Measurements from ENCODE around the gene RTN4.
A peak's percentile ranks its signal among the peaks of the same experiment; 100 is the strongest.

RTN4 gene

DNA sequence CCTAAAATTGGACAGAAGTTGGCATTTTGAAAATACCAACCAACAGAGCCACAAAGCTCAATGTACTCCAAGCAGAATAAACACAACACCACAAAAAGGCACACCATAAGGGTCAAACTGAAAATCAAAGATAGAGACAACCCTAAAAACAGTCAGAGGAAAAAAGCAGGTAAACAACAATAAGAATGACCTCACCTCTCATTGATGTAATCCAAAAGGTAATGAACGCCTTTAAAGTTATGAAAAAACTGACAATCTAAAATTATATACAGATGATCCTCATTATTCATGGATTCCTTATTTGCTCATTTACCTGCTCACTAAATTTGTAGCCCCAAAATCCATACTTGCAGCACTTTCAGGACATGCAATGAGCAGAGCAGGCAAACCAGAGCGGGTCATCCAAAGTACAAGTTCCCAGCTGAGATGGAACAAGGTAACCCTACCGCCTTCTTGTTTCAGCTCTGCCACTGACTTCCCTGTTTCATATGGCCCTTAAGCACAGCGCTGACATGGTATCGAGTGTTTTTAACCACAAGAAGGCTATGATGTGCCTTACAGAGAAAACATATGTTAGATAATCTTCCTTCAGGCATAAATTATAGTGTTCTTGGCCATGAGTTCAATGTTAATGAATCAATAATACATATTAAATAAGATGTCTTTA lies 17.0 kb downstream of the RTN4 start:
- peak; percentile 86 for DNase-seq

DNA sequence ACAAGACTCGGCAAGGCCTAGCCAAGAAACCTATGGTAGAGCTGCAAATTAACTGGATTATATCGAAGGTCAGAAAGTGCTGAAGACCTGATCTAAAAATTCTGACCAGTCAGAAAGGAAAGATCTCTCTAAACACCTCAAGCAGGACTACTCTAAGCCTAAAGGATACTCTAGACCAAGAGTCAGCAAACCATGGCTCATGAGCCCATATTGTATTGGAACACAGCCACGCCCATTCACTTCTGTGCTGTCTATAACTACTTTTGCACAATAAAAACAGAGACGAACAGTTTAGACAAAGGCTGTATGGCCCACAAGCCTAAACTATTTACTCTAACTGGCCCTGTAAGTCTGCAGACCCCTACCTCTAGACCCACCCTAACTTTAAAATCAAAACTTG lies 18.7 kb downstream of the RTN4 start:
- no peak for DNase-seq

DNA sequence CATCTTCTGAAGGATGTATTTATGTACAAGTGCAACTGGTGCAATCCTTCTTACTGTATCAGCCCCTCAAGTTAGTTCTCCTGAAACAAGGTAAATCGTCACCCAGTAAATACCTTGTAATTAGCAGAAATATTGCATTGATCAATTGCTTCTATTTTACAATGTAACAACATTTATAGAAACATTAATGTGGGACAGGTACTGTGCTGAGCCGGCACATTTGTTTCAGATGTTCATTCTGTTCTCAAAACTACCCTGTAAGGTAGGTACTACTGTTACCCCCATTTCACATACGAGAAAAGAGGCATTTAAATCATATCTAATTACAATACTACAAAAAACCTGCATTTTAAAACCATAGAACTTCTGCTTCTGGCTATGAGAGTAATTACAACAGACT lies 19.5 kb downstream of the RTN4 start:
- no peak for DNase-seq

DNA sequence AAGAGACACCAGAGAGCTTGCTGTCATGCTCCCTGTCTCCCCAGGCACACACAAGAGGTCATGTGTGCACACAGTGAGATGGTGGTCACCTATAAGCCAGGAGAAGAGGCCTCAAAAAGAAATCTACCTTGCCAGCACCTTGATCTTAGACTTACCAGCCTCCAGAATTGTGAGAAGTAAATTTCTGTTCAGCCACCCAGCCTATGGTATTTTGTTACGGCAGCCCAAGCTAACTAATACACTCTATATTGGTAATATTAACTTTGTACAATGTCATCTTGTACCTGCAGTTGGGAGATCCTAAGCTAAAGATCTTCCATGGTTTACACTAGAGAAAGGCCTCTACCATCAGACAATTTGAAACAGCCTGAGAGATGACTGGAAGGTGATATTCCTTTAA lies 21.2 kb downstream of the RTN4 start:
- no peak for DNase-seq

DNA sequence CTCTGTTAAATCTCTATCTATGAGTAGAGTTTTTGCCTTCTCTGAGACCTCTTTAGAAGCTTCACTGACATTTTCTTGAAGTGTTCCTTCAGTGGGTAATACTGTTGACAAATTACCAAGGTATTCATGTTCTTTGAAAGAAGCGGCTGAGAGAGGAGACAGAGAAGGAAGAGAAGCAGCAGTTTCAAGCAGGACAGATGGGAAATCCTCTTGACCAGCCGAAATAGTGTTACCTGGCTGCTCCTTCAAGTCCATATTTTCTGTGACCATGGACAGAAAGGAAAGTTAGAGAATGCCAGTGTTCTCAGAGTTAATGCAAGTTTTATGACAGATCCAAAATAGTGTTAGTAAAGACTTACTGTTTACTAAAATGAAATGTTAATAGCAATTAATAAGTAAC lies 23.0 kb downstream of the RTN4 start:
- DNase-seq = no peak

DNA sequence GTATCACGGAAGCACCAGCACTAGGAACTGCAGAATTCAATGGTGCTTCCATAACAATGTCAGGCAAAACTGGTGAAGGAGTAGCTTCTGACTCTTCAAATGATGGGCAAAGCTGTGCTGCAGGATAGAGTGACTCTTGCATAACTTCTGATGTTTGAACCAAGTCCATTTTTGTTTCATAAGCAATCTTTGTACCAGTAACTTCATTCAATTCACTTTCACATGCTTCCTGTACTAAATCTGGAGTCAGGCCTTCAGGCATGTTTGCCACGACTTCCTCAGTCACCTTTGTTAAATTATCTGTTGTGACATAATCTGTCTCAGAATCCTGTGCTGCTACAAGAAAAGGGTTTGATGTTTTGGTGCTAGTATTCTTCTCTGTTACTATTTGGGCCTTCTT lies 24.0 kb downstream of the RTN4 start:
- DNase-seq = peak; percentile 49

DNA sequence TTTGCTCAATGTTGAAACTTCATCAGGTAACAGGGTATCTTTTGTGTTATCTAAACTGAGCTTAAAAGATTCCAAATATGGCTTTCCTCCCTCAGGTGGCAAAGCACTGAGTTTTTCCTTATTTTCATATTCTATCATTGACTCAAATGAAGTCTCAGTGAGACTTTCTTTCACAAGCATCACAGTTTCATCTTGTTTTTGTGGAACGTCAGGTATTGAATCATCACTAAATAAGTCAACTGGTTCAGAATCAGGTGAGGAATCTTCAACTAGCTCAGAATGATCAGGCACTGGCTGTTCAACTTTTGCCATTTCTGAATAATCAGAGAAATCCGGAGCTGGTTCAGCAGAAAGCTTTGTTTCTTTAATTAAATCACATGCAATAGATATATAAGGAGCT lies 24.6 kb downstream of the RTN4 start:
- no peak for DNase-seq

DNA sequence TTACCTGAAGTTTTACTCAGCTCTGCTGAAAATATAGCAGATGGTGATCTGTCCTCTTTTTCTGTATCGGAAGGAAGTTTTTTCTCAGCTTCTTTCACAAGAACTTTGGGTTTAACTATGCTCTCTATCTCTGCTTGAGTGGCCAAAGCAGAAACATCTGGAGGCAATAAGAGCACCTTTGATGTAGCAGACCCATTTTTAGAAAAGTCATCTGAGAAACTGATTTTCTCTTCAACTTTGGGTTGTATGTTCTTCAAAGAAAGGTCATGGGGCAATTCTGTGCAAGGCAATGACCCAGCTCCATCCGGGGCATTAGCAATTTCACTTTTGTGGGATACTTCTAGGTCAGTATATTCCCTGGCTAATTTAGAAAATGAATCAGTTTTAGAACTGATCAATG lies 25.2 kb downstream of the RTN4 start:
- no peak for DNase-seq

DNA sequence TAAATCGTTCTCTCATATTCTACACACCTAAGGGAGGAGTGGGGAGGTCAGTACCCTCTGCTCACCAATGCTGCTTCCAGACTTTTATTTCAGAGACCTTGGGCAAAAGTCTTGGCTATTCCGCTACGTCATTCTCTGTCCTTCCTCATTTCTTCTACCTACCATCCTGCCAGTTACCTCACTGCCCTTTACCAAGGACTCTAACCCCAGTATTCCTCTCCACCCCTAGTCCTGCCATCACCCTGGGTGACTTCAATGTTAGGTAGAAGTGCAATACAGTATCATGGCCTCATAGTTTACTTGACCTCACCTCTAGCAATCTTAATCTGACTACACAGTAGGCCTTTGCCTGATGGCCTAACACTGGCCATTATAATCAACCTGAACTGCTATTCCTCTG lies 27.8 kb downstream of the RTN4 start:
- DNase-seq = no peak

DNA sequence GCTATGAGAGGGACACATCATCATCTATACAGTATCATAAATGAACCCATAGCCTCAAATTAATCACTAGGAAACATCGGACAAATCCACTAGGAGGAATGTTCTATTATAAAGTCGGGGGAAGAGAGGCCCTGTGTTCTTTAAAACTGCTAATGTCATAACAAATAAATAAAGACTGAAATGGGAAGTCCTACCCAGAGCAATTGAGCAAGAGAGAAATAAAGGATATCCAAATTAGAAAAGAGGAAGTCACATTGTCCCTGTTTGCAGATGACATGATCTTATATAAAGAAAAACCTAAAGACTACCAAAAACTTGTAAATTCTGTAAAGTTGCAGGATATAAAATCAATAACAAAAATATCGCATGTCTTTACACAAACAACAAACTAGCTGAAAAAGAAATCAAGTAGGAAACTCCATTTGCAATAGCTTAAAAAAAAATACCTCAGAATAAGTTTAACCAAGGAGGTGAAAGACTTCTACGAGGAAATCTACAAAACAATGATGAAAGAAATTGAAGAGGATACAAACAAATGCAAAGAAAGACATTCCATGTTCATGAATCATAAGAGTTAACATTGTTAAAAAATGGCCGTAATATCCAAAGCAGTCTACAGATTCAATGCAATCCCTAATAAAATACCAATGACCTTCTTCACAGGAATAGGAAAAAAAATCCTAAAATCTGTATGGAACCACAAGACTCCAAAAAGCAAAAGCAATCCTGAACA lies 30.6 kb downstream of the RTN4 start:
- peak; percentile 82 for DNase-seq

DNA sequence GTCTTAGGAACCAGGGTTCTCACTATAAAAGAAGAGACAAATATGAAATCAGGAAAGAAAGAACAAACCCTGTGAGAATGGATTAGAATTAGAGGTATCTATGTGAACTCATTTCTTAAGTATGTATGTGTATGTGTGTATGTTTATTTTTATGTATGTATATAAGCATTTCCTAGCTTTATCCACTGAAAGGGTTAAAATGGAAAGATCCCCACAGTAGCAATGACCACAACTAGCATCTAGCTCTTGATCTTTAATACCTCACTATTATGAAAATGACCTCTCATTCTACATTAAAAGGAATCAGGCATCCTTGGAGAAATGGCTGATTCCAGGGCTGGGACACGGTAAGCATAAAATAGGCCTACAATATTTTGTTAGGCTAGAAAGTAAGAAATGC lies 31.6 kb downstream of the RTN4 start:
- no peak for DNase-seq

DNA sequence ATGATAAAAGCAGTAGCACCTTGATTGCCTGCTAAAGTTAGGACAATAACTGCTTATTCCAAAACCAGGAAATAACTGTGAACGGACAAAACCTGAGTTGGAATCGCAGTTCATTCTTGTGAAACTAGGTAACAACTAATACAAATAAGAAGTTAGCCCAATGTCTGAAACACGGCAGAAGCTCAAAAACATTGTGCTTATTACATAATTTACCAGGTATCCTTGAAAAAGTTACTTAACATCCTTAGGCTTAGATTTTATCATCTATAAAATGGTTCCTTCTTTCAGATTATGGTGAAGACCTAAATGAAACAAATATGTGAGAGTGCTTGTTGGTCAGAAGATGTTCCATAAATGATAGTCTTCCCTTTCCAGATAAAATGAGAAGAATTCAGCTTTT lies 32.4 kb downstream of the RTN4 start:
- DNase-seq = peak; percentile 51

DNA sequence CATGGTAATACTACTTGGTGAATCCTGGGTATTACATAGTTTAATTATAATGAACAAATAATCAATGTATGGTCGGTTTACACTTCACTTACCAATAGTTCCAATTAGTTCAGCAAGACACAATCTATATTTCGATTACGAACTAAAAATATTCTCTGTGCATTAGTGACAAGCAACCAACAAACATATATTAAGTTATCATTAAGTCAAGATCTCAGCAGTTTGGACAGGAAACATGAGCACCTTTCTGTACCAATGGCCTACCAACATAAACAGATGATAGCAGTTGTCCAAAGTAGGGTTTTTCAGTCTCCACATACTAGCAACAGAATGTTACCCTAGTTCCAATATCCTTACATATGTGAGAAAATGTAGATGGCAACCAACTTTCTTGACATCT lies 32.8 kb downstream of the RTN4 start:
- no peak for DNase-seq

DNA sequence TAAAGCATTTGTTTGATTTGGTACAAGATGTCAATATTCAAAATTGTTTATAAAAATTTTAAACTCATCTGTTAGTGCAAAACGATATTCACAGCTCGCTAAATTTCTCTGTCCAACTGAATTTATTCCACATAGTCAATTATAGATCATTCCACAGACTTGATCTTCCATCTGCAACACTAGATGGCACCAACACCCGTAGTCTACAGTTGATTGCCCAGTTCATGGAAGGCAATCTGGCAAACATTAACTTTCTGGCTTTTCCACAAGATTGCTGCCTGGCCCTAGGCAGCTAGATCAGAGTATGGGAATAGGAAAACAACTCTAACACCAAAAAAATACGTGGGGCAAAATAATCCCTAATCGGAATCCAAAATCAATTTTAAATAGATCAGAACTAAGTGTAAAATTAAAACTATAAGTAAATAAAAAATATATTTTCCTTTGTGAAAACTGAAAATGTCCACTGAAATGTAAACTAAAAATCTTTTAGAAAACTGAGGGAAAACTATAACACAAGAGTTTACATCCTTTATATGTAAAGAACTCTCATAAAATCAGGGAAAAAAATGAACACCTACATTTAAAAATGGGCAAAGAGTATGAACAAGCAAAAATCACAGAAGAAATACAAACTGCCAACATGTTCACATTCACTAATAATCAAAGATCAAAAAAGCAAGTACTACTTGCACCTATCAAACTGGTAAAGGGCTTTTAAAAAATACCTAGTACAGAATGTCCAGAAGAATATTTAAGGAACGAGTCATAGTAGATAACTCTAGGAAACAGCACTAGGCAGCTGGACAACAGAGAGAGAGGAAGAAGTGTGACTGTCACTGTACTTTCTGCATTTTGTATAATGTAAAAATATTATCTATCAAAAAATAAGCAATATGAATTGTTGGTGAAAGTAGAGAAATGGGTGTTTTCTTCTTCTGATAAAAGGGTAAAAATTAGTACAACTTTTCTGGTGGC lies 35.0 kb downstream of the RTN4 start:
- peak; percentile 80 for DNase-seq

DNA sequence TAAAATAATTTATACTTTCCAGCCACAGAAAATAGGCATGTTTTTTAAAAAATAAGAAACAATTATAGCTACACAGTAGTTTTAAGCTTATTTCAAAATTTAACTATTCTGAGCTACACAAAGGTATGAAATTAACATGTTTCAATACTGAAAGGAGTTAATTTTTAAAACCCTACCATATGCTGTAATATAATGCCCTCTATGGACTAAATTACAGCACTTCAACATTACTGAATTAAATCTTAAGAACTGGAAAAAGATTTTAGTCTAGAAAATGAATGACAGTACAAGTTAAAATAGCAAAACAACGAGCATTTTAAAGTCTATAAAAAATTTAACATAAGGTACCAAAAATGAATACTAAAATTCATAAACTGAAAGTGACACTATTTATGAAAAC lies 36.3 kb downstream of the RTN4 start:
- DNase-seq = peak; percentile 58

DNA sequence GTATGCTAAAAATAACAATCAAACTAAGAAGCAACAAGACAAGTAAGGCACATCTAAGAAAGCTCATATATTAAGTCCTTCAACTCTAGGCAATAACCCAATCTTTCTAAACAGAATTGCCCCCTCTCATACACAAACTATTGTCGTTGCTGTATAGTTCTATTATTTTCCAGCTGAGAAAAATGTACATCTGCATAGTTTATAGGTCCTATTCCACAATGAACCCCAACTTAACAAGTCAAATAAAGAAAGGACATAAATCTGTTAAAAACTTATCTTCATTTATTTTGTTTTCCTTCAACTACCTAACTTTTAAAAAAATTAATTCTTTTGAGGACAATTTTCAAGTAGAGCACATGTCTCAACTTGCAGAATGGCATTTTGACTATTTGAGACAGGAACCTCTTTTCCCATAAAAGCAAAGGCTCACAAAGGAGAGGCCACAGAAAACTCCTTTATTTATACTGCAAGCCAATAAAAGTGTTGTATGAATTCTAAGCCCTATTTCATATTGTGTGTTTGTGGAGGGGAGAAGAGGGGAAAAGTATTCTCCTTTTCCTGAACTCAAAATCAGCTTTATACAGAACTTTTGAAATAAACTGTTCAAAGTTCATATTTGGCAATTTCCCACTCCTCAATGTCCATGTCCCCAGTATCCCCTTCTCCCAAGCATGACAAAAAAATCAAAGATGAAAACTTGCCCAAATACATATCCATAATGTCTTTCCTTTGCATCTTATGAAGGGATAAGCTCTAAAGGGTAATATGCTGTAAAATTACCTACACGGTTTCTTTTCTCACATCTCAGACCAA lies 37.4 kb downstream of the RTN4 start:
- DNase-seq = no peak

DNA sequence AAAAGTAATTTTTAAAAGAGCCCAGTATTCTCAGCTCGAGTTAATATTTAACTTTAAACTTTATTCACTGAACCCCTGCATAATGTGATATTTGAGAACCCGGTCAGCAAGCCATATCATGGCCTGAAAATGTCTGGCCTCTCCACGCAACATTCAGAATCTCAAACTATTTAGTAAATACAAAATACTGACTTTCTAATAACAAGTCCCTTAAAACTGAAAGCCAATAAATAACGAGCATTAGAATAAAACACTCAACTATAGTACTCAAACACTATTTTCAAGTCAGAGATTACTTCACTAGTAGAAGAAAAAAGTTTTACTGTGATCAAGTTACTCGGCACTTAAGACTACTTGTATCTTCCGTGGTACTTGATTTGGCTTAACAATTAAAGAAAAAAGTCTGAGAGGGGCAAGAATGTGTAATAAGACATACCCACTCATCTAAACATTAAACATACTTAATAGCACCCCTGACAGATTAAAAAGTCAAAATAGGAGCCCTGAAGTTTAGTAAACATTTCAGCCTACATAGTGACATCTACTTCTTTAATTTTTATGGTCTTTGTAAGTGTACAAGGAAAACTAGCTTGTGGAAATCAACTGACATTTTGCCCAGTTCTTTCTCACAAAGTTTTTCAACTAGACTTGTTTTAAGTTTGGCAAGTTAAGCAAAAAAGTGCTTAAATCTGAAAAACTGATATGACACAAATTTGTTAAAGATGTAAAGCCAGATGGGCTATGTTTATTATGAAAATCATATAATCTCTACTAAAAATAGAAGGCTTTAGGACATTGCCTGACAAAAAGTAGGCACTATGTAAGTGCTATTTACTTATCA lies 38.2 kb downstream of the RTN4 start:
- no peak for DNase-seq

DNA sequence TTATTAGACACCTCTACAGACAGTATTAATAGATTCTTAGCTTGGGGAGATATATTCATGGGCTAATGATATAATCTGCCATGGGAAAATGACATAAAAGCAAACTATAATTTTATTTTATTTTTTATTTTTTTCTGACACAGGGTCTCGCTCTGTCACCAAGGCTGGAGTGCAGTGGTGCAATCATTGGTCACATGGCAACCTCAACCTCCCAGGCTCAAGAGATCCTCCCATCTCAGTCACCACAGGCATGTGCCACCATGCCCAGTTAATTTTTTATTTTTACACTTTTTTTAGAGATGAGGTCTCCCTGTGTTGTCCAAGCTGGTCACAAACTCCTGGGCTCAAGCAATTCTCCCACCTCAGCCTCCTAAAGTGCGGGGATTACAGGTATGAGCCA lies 39.3 kb downstream of the RTN4 start:
- peak; percentile 68 for DNase-seq

DNA sequence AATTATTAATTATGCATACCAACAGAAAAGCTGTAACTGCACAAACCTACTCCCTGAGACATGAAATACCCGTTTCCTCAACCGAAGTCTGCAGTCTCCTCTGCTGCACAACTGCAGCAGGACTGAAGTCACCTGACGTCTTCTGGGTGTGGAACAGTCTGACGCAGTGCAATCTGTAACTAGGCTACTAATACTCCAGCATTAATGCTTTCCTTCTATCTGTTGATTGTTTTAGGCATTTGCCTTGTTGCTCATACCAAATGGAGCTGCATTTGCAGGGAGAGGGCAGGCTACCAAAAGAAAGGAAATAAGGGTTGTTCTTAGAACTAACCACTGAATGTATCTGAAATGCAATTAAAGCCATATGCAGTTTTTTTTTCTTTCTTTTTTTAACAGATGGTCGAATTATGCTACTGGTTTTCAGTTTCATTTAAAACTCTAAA lies 40.1 kb downstream of the RTN4 start:
- DNase-seq = peak; percentile 84

DNA sequence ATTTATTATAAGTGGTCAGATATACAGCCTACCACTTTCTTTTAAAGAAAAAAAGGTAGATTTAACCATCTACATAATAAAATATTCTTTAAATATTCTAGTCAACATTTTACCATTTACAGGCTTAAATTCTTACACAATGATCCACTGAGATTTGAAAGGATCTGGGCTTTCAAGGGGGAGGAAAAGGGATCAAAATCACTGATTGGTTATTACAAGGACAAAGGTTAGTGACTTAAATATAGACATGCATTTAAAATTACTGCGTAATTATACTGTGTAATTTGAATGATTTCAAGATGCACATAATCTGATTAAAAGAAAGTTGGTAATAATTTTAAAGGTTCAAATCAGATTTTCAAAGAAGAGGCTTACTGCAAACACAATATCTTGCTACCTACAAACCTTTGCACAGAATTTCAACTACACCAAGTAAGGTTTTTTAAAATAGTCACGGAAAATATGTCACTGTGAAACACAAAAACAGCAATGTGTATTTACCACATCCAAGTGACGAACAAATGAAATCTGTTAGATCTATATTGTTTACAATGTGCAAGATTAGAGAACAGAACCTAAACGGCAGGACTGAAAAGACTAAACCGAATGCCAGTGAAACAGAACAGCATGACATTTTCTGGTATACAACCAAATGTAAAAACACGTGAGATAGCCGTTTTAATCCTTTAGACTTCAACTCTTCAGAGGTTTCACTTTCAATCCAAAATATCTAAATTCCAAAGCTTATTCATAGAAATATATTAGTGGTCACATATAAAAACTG lies 40.8 kb downstream of the RTN4 start:
- peak; percentile 29 for DNase-seq

DNA sequence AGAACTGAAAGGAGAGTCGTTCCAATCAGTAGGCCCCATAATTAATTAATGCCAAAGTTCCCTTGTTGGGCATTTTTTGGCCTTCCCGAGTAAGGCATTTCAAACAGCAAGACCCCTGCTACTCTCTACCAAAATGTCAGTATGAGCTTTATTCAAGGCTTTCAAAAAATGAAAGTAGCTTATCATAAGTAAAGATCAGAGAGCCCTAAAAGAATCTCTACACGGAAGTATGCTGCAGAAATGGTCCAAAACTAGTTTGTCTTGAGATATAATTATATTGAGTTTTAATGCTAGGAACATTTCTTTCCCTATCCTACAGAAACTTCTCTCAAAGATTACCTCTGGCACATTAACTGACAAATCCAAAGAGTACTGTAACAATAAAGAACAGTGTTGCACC lies 43.9 kb downstream of the RTN4 start:
- DNase-seq = peak; percentile 27
